Stimulated activated CD4-positive, alpha-beta T cell treated with anti-CD3 and anti-CD28 coated beads, TNF-alpha, amount 100 ng/mL, for 1 hour (primary cell): ENCODE data around the gene KRTAP20-2.

Experiments used
- DNase-seq, 3 donors: peaks; one replicate each; pipeline ENCODE4 v3.0.0-alpha.2; 2020; ENCODE audit warnings: low read depth in 3 of 3, low spot score in 1 of 3

KRTAP20-2 gene

DNA sequence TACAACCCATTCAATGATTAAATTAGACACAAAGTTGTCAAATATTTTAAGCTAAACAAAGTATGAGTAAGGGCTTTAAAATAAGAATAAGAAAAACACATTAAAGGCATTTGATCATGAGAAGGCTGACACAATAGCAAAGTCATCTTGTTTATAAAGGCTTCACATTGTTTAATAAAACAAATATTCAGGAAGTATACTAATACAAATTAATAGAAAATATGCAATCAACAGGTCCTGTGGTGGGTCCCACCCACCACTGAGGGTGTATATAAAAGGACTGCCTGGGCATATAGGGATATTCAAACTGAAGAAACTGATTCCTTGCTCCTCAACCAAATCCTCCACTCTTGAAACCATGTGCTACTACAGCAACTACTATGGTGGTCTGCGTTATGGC is at the start of gene KRTAP20-2:
TSS of gene KRTAP20-2 (plus strand) at position 301 of the 400 bp plus-strand sequence. CDS start at position 359, 58 bp downstream.
- no peak for DNase-seq

DNA sequence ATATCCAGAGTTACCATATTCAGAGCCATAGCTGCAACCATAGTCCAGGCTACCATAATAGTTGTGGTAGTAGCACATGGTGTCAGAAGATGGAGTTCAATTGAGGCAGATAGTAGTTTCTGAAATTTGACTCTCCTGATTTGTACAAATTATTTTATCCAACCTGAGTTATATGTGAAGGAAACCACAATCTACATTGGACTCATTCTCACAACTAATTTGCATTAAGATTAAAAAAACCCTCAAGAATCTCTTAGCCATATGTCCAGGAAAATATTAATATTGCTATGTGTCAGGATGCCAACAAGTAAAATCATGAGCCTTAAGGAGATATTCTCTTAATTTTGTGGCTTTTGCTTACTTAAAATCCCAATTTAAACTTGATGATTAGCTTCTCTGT is 44.7 kb upstream of the KRTAP20-2 start, which contains the start of gene KRTAP22-2:
TSS of gene KRTAP22-2 (minus strand) at position 101 of the 400 bp plus-strand sequence.
- DNase-seq, result no peak

DNA sequence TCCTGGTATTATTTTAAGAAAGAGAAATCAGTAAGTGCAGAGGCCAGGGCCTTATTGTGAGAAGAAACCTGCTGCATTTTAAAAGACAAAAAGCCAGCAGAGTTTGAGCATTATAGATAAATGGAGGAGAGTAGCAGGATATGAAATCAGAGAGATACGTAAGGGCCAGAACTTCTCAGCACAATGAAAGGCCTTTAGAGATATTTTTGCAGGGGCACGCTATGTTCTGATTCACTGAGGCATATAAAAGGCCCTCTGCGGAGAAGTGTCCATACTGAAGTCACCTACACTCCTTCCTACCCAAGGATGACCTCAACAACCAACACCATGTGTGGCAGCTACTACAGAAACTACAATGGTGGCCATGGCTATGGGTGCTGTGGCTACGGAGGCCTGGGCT is 42.9 kb upstream of the KRTAP20-2 start, which contains the start of gene KRTAP6-3:
TSS of gene KRTAP6-3 (plus strand) at position 301 of the 400 bp plus-strand sequence. CDS start at position 307, 6 bp downstream.
- DNase-seq, result no peak

DNA sequence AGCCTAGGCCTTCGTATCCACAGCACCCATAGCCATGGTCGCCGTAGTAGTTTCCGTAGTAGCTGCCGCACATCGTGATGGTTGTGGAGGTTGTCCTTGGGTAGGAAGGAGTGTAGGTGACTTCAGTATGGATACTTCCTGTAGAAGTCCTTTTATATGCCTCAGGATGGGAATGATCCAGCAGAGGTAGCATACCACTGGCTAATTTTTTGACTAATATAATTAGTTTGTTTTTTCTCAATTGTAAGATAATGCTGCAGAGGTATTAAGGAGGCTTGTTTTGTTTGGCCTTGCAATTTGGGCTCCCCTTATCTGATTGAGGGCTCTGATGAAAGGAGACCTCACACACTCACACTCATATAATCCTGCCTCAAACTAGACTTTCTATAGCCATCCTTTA is 36.2 kb upstream of the KRTAP20-2 start, which contains the start of gene KRTAP6-2:
TSS of gene KRTAP6-2 (minus strand) at position 101 of the 400 bp plus-strand sequence. CDS start at position 73, 28 bp downstream.
- no peak for DNase-seq

DNA sequence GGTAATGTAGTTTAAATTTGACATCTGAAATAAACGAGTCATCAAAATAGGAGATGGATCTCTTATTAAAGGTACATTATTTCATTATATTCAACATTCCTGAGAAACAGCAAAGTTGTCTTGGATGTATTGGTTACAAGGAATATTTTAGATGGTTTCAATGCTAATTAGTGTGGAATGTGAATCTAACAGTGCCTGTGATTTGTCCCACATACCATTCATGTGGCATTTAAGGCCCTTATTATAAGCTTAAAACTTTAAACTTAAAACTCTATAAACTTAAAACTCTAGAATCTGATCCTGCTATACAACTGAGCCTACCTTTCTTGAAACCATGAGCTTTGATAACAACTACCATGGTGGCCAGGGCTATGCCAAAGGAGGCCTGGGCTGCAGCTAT is 34.2 kb upstream of the KRTAP20-2 start, which contains the start of gene KRTAP22-1:
TSS of gene KRTAP22-1 (plus strand) at position 301 of the 400 bp plus-strand sequence.
- DNase-seq, result no peak

DNA sequence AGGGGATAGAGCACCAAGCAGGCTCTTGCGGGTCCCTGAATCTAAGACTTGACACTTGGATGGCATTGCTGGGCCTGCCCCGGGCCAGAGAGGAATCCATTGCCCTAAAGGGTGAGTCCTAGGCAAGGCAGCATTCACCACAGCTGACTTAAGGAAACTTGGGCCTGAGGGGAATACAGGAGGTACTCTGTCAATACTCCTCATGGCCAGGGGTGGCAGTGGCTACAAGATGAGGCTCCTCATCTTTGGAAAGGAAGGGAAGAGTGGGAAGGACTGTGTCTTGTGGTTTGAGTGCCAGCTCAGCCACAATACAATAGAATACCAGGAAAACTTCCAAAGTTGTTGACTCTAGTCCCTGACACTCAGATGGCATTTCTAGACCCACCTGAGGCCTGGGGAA is 29.0 kb upstream of the KRTAP20-2 start:
- DNase-seq, result no peak

DNA sequence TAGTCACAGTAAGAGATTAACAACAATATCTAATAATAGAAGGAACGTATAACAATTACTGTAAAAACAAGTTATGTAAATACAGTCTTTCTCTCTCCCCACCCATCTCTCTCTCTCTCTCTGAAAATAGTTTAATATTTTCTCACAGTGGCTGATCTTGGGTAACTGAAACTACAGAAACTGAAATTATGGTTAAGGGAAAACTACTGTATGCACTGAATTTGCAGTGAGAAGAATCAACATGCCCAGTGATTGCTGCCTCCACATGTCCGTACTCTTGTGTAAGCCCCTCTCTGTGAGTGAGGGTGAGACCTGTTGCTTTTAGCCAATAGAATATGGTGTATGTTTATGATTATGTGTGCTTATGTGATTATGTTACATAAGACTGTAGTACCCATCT is 22.9 kb upstream of the KRTAP20-2 start:
- no peak for DNase-seq

DNA sequence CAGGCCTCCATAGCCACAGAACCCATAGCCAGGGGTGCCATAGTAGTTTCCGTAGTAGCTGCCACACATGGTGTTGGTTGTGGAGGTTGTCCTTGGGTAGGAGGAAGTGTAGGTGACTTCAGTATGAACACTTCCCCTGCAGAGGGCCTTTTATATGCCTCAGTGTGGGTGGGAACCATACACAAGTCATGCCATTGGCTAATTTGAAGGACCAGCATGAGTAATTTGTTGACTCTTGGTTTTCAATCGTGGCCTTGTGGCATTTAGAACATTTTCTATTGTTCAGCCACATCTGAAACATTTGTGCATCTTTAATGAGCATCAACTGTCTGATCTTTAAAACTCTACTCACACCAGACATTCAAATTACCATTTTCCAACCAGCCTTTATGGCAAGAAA is 21.2 kb upstream of the KRTAP20-2 start, which contains the start of gene KRTAP6-1:
TSS of gene KRTAP6-1 (minus strand) at position 95 of the 400 bp plus-strand sequence. CDS start at position 69, 26 bp downstream.
- no peak for DNase-seq

DNA sequence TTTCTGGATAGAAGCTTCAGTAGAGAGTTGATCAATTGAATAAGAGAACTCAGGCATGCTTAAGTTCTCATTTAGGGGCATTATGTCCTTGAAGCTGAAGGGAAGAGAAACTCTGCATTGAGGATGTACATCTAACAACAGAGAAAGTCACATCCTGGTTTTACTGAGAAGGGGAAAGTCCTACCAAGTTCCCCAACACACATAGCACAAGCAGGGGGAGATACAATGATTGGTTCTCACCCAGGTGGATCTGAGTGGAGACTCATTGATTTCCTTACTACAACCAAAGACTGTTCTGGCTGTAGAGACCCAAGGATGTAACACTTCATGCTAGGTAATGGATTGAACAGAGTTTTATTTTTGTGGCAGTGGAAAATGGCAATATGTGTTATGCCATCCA is 19.8 kb upstream of the KRTAP20-2 start:
- no peak for DNase-seq

DNA sequence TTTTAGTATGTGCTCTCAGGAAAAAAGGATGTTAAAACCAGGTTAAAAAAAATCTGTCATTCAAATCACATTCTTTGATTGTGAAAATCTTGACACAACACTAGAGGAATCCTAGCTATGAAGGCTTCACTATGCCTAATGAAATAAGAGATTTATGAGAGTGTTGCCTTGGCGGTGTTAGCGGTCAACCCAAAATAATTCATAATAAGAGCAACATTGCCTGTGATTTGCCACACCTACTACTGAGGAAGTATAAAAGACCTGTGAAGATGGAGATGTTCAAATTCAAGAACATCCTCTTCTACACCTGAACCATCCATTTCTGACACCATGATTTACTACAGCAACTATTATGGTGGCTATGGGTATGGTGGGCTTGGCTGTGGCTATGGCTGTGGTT is 18.9 kb upstream of the KRTAP20-2 start, which contains the start of gene KRTAP20-1:
TSS of gene KRTAP20-1 (plus strand) at position 301 of the 400 bp plus-strand sequence. CDS start at position 331, 30 bp downstream.
- no peak for DNase-seq

DNA sequence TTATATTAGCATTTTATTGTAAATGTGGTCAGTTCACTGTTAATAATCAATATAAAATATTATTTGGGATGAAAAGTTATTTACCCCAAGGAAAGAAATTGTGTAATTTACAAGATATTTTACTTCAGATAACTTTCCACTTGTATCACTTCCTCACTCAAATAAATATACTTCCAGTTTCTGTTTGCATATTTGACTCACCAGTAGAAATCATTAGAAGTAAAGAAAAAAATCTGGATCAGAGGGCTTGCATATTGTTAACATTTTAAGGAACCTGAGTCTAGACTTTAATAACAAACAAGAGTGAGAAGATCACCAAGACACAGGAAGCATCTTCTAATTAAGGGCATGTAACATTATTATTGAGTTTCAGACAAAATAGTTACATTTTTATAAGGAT is 14.9 kb upstream of the KRTAP20-2 start:
- DNase-seq, result no peak

DNA sequence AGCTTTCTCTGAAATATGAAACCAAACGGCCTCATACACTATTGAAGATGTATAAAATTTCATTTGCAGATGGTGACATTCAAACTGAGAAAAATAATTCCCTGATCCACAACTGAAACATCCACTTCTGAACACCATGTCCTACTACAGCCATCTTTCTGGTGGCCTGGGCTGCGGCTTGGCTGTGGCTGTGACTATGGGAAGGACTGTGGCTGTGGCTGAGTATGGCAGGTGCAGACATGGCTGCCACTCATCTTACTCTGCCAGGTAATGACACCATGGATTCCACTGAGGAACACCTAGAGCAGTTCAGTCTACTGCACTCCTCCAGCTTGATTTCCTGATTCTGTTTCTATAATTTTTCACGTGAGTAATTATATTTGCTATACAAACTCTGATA is 14.5 kb upstream of the KRTAP20-2 start, which contains the start of gene KRTAP20-4:
TSS of gene KRTAP20-4 (plus strand) at position 106 of the 400 bp plus-strand sequence.
- no peak for DNase-seq

DNA sequence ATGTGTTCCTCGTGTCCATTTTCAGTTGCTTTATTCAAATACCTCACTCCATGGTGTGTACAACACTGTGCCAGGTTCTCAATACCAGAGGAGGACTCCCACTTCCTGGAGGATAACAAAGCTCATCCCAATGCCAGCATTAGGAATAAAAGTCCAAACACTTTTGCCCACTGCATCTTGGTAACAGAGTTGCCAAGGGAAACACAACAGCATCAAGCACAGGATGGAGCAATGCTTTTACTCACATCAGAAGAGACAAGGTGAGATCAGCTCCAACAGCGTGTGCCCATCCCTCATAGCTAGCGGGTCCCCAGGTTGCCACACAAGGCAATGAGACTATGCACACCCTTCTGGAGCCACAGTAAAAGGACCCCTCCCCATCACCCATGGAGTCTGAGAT is 11.6 kb upstream of the KRTAP20-2 start:
- DNase-seq, result no peak

DNA sequence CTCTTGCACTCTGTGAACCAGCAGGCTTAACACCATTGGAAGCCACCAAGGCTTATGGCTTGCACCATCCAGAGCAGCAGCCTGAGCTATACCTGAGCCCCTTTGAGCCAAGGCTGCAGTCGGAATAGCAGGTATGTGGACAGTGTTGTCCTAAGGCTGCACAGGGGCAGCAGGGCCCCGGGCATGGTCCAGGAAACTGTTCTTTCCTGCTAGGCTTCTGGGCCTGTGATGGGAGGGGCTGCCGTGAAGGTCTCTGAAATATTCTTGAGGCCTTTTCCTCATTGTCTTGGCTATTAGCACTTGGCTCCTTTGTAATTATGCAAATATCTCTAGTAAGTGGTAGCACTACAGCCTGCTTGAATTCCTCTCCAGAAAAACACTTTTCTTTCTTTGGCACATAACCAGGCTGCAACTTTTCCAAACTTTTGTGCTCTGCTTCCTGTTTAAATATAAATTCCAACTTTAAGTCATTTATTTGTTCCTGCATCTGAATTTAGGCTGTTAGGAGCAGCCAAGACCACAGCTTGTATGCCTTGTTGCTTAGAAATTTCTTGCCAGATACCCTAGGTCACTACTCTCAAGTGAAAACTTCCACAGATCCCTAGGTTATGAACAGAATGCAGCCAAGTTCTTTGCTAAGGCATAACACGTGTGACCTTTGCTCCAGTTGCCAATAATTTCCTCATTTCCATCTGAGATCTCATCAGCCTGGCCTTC is 9.4 kb upstream of the KRTAP20-2 start:
- no peak for DNase-seq

DNA sequence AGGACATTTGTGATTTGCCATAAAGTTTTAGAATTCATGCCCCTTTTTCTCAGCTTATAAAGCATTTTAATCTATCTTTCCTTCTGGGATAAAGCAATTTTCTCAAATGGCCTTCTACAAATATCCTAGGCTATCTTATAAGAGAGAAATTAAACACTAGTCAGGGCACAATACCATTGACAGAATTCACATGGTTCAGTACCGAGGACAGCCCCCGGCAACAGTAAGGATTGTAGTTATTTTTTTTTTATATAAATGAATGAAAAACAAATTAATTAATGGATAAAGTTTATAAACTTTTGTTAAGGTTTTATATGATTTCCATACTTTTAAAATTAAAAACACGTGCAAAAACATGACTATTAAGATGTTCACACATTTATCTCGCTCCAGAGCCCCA is 6.9 kb upstream of the KRTAP20-2 start:
- DNase-seq, result no peak

DNA sequence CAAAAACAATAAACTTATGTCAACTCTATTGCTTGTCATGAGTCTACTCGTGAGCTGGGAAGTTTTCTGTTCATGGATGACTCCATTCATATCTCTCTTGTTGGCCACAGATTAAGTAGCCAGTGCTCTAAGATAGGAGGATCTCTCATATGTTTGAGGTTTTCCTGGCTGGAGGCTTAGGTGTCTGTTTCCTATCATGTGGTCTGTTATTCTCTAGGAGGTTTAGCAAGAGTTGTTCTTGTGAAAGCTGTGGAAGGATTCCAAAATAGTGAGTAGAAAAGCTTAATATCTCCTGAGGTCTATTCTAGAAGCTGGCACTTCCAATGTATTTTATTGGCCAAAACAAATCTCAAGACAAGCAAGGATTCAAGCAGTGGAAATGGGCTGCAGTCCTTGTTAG is 5.8 kb upstream of the KRTAP20-2 start:
- DNase-seq, result no peak

DNA sequence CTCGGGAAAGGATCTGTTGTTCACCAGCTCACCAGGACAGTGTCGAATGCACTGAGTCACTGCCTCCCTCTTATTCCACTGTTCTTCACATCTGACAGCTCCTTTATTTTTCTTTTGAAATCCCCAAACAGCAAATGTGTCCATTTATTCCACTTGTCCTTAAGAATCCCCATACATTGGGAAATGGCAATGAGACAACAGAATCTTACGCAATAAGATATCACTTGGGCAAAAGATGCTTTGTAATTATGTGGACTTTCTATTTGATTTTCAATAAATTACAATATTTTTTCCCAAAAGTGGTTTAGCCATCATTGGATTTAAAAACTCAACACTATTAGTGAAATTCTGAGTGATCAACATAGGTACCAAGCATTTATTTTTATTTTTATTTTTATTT is 3.7 kb downstream of the KRTAP20-2 start:
- DNase-seq, result no peak

DNA sequence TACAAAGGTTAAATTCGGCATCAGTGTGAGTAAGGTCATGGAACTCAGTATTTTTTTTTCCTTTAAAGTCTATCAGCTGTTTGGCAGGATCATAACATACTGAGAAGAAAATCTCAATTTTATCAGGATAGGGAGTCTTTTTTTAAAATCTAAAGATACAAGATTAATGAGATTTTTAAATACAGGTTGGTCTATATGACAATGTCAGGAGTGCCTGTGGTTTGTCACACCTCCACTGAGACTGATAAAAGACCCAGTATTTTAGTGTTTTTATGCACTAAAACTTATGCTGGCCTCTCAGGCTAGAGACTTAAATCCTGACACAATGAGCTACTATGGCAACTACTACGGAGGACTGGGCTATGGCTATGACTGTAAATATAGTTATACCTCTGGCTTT is 7.6 kb downstream of the KRTAP20-2 start, which contains the start of gene KRTAP20-3:
TSS of gene KRTAP20-3 (plus strand) at position 301 of the 400 bp plus-strand sequence.
- DNase-seq, result no peak

DNA sequence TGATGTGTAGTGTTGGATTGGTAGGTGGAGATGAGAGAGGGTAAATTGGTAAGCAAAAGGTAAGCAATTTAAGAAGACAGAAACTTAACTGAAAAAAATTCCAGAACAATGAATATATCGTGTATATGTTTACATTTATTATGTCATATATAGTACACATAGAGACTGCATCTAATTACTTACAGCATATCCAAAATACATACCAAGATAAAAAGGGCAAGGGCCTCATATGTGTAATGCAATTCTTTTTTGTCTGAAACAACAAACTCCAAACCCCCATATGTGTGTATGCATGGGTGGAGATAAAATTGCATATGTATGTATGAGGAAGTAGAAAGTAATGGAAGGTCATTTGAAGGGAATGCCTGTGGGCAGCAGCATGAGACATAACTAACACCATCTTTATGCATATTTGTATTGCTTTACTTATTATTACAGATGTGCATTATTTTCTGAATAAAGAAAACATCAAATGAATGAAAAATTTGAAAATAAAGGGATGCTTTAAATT is 12.0 kb downstream of the KRTAP20-2 start:
- no peak for DNase-seq

DNA sequence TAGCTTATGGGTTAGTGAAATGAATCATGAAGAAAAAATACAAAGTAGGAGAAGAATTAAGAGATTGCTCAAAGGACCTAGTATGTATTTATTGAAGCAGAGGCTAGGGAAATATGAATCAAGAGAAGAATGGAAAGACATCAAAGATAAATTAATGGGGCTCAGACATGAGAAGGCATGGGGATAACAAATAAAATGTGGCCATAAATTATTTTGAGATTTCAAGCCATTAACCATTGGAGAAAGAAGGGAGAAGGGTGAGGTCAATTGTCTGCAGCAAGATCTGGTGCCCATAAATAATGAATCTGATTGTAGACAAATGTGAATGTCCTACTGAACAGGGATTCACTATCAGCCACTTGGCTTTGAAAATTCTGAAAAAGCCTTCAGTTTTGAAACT is 17.9 kb downstream of the KRTAP20-2 start:
- DNase-seq, result no peak

DNA sequence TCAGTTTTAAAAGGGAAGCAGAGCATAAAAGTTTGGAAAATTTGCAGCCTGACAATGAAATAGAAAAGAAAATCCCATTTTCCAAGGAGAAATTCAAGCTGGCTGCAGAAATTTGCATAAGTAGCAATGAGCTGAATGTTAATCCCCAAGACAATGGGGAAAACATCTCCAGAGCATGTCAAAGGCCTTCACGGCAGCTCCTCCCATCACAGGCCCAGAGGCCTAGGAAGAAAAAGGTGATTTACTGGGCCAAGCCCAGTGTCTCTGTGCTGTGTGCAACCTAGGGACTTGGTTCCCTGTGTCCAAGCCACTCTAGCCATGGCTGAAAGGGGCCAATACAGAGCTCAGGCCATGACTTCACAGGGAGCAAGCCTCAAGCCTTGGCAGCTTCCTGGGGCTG is 33.8 kb downstream of the KRTAP20-2 start:
- DNase-seq, result no peak
